ENCODE results near the gene OXCT2.
"Not testable (repeated sequence)": the region's sequence is repeated elsewhere in the genome, so short reads cannot be mapped to it uniquely, and the experiment has no call there.

Gene OXCT2

DNA sequence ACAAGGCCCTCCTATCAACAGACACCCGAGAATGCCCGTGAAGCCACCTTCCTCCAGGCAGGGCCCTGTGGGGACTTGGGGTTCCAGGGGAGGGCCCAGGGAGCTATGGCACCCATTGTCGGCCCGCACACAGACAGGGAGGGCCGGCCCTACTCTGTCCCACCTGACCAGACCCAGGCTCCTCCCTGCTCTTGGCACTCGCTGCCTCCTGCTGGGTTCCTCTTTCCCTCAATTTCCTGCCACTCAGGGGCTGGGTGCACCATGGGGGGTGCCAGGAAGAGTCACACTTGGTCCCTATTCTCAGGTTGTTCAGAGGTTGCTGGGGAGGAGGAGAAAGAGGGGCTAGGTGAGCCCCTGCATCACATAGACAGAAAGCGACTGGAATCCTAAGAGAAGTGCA, 8.0 kb upstream of the OXCT2 start:
- no peak overlapping the region for H3K4me3 Mint-ChIP-seq
- H3K9me3 Mint-ChIP-seq: no peaks in the 10 kb centered on the region
- peaks cover 24% of the 10 kb centered on the region for H3K27me3 Mint-ChIP-seq (ENCODE audit: low read depth)
- TF ChIP-seq, protein P1, sequence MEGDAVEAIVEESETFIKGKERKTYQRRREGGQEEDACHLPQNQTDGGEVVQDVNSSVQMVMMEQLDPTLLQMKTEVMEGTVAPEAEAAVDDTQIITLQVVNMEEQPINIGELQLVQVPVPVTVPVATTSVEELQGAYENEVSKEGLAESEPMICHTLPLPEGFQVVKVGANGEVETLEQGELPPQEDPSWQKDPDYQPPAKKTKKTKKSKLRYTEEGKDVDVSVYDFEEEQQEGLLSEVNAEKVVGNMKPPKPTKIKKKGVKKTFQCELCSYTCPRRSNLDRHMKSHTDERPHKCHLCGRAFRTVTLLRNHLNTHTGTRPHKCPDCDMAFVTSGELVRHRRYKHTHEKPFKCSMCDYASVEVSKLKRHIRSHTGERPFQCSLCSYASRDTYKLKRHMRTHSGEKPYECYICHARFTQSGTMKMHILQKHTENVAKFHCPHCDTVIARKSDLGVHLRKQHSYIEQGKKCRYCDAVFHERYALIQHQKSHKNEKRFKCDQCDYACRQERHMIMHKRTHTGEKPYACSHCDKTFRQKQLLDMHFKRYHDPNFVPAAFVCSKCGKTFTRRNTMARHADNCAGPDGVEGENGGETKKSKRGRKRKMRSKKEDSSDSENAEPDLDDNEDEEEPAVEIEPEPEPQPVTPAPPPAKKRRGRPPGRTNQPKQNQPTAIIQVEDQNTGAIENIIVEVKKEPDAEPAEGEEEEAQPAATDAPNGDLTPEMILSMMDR (IDR thresholded peaks at IDR 0.05; ENCODE audit: unreplicated experiment in 3 of 3): no peak
- H3K27ac Mint-ChIP-seq: no peak overlapping the region
- H3K4me1 Mint-ChIP-seq: no peaks in the 10 kb centered on the region
- H3K36me3 Mint-ChIP-seq (ENCODE audit: low read depth): no peaks in the 10 kb centered on the region

DNA sequence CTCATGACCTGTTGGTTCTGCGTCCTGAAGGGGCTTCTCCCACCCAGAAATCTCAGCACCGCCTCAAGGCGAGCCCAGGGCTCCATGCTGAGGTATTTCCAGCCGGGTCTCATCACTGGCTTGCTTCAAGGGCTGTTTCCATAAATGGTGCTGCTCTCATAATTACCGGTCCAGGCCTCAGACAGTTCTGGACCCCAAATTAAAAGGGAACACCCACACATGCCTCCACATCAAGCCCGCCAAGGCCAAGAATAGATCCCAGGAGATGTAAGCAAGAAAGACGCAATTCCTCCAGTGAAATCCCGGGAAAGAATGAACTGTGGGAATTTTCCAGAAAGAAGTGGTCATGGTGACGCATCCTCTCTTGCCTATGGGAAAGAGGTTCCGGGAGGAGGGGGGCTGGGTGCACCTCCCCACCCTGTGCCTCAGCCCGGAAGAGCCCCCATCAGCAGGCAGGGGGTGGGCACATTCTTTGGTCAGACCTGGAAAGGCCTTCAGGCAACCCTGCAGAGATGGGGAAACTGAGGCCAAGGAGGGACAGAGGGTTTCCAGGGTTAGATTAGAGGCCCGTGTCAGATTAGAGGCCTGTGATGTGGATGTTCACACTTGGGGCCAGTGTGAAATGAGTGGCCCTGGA, 7.4 kb upstream of the OXCT2 start:
- not testable (repeated sequence) for H3K36me3 Mint-ChIP-seq (ENCODE audit: low read depth); H3K4me1 Mint-ChIP-seq; H3K9me3 Mint-ChIP-seq; H3K27ac Mint-ChIP-seq; H3K4me3 Mint-ChIP-seq
- peaks cover 23% of the 10 kb centered on the region for H3K27me3 Mint-ChIP-seq (ENCODE audit: low read depth)

DNA sequence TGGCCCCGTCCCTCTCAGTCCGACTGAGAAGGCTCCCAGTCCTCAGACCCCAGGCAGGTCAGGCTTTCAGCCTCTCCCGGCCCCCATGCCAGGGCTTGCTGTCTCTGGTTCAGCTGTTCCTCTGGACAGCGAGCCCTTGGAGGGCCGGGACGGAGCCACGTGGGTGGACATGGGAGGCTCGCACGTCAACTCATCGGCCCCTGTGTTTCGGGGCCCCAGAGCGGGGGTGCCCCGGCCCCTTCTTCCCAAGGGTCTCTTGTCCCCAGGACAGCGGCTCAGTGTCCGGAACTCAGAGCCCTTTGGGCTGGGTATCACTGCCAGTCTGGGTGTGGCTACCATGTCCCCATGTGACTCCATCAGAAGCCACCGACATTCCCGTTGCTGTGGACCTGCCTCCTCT, 6.7 kb upstream of the OXCT2 start:
- not testable (repeated sequence) for H3K27ac Mint-ChIP-seq; H3K4me1 Mint-ChIP-seq; H3K36me3 Mint-ChIP-seq (ENCODE audit: low read depth); H3K9me3 Mint-ChIP-seq; H3K4me3 Mint-ChIP-seq
- peaks cover 16% of the 10 kb centered on the region for H3K27me3 Mint-ChIP-seq (ENCODE audit: low read depth)

DNA sequence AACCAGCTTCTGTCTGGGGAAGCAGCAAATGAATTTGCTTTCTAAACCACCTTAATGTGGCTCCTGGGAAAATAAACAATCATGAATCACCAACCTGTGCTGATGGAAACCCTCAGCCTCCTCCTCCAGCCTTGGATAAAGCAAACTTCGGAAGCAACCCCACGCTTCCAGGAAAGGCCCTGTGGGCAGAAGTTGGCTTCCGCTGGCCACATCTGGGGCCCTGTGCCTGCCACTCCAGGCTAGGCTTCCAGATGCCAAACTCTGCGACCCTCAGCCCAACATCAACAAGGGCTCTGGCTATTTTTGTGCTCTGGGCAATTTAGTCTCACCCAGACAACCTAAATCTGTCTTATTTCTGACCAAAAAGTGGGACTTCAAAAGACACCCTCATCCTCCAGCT, 6.2 kb upstream of the OXCT2 start:
- no peak overlapping the region for H3K4me3 Mint-ChIP-seq
- TF ChIP-seq, protein P1 (IDR thresholded peaks at IDR 0.05; ENCODE audit: unreplicated experiment in 3 of 3): no peak
- H3K36me3 Mint-ChIP-seq (ENCODE audit: low read depth): no peaks in the 10 kb centered on the region
- H3K27me3 Mint-ChIP-seq (ENCODE audit: low read depth): peaks cover 13% of the 10 kb centered on the region
- H3K9me3 Mint-ChIP-seq: no peaks in the 10 kb centered on the region
- no peaks in the 10 kb centered on the region for H3K4me1 Mint-ChIP-seq
- H3K27ac Mint-ChIP-seq: no peak overlapping the region

DNA sequence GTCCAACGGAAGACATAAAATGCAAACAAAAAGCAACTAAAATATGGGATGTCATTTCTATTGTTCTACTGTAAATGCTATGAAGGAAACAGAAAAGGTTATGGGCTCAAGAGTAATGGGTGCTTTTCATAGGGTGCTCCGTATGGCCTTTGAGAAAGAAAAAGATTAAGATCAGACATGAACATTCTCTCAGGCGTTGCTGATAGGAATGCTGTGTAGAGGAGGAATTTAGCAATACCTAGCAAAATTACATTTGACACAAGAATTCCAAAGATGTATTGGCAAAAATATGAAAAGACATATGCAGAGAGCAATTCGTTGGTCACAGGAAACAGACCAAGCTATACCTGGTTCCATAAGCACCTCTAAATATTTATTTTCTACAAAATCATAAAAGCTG, 5.7 kb upstream of the OXCT2 start:
- H3K4me3 Mint-ChIP-seq: no peak overlapping the region
- no peaks in the 10 kb centered on the region for H3K9me3 Mint-ChIP-seq
- H3K27ac Mint-ChIP-seq: no peak overlapping the region
- TF ChIP-seq, protein P1 (IDR thresholded peaks at IDR 0.05; ENCODE audit: unreplicated experiment in 3 of 3): no peak
- peaks cover 13% of the 10 kb centered on the region for H3K27me3 Mint-ChIP-seq (ENCODE audit: low read depth)
- no peaks in the 10 kb centered on the region for H3K4me1 Mint-ChIP-seq
- H3K36me3 Mint-ChIP-seq (ENCODE audit: low read depth): no peaks in the 10 kb centered on the region

DNA sequence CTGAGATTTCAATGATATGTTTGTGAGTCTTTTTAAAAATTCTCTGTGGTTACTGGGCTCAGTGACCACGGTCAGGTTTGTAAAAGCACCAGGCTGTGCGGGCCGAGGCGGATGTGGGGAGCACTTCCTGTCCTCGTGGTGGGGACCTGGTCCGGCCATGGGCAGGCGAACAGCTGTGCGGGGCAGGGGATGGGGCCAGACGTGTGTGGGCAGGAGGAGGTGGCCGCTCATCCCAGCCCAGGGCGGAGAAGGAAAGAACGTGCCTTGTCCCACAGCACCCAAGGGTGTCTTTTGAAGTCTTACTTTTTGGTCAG, 5.2 kb upstream of the OXCT2 start:
- H3K4me3 Mint-ChIP-seq: no peak overlapping the region
- H3K36me3 Mint-ChIP-seq (ENCODE audit: low read depth): no peaks in the 10 kb centered on the region
- H3K27ac Mint-ChIP-seq: no peak overlapping the region
- TF ChIP-seq, protein P1 (IDR thresholded peaks at IDR 0.05; ENCODE audit: unreplicated experiment in 3 of 3): no peak
- H3K9me3 Mint-ChIP-seq: no peaks in the 10 kb centered on the region
- no peaks in the 10 kb centered on the region for H3K4me1 Mint-ChIP-seq
- peaks cover 13% of the 10 kb centered on the region for H3K27me3 Mint-ChIP-seq (ENCODE audit: low read depth)

DNA sequence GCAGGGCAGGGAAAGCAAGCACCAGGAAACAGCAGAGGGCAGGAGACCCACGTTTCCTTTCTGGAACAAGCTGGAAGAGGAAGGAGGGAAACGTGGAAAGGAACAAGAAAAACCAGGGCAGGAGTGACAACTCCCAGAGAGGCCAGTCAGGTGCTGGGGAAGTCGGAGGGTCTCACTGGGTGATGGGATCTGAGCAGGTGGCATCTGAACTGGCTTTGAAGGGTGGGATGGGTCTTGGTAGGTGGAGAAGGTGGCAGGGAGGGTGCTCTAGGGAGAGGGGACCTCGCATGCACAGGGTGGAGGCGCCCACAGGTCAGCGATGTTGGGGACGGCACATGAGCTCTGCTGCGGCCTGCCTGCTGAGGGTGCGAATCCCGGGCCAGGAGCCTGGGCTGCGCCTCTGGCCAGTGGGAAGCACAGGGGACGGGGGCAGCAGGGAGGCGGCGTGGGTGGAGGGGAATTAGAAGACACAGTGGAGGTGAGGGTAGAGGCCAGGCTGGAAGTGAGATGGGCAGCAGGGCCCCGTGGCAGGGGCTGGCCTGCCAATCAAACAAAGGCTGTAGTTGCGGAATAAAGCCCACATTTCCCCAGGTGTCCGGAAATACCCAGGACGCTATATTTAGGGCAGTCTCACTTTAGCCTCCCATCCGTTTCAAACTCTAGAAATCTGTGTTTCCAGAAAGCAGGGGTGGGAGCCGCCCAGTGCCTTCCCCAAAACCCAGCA, 4.7 kb upstream of the OXCT2 start:
- not testable (repeated sequence) for H3K4me3 Mint-ChIP-seq; H3K36me3 Mint-ChIP-seq (ENCODE audit: low read depth); H3K27ac Mint-ChIP-seq; H3K4me1 Mint-ChIP-seq; H3K9me3 Mint-ChIP-seq
- peaks cover 13% of the 10 kb centered on the region for H3K27me3 Mint-ChIP-seq (ENCODE audit: low read depth)

DNA sequence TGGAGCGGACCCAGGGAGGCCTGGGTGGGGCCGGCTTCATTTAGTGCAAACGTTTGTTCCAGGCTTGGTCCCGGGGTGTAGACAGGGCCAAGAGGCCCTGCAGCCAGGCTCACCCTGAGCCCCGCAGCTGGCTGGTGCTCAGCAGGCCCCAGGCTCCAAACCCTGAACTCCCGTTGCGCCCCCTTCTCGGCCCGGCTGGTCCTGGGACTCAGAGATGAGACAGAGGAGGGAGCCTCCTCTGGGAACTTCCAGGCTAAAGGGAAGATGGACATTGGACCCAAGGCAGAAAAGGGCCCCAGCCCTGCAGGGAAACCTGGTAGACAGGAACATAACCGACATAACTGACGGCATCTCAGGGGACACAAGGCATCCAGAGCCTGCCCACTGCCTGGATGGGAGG, 4.0 kb upstream of the OXCT2 start:
- not testable (repeated sequence) for H3K4me3 Mint-ChIP-seq; H3K36me3 Mint-ChIP-seq (ENCODE audit: low read depth); H3K4me1 Mint-ChIP-seq; H3K27ac Mint-ChIP-seq; H3K9me3 Mint-ChIP-seq
- H3K27me3 Mint-ChIP-seq (ENCODE audit: low read depth): peaks cover 16% of the 10 kb centered on the region

DNA sequence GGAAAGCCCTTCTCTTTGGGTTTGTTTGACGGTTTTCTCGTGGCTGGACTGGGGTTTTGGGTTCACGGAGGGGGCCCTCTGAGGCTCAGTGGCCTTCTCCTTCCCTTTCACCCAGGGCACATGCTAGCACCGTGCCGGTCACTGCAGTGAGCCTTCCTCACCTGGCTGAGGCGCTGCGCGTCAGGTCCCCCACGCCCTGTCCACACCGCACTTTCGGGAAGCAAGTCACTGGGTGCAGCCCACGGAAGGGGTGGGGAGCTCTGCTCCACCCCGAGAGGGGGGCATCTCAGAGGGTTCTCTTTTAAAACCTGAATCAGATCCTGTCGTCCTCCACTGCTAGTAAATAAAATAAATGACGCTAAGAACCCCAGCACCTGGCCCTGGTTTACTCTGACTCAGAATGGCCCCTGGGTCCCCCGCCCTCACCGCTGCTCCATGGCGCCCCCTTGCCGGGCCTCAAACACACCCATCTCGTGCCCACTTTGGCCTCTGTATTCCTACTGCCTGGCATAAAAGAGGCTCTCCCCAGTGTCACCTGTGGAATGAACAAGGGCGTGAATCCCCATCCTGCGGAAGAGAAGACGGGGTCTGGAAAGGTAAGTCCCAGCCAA, 2.3 kb upstream of the OXCT2 start:
- H3K4me3 Mint-ChIP-seq; H3K4me1 Mint-ChIP-seq; H3K27ac Mint-ChIP-seq; H3K36me3 Mint-ChIP-seq (ENCODE audit: low read depth); H3K9me3 Mint-ChIP-seq: not testable (repeated sequence)
- H3K27me3 Mint-ChIP-seq (ENCODE audit: low read depth): peaks cover 11% of the 10 kb centered on the region

DNA sequence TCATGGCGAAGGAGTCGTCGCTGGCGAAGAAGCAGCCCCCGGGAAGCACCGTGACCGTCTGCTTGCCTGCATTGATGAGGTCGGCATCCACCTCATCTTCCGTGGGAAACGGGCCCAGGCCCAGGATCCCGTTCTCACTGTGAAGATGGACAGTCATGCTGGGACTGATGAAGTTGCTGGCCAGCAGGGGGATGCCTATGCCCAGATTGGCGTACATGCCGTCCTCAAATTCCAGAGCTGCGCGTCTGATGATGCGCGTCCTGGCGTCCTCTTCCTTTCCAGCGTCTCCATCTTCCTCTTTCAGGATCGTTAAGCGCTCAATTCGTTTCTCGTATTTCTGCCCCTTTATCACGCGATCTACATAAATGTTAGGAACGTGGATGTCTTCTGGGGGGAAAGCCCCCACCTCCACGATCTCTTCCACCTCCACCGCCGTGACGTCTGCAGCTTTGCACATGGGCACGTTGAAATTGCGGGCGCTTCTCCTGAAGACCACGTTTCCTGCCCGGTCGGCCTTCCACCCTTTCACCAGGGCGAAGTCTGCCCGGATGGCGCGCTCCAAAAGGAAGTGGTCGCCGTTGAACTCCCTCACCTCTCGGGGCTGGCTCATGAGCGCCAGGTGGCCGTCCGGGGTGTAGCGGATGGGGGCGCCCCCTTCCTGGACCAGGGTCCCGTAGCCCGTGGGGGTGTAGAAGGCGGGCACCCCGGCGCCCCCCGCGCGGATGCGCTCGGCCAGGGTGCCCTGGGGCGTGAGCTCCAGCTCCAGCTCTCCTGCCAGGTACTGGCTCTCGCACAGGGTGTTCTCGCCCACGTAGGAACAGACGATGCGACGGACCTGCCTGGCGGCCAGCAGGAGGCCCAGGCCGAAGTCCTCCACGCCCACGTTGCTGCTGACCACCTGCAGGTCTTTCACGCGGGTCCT, 787 bp downstream of the OXCT2 start:
- H3K4me1 Mint-ChIP-seq; H3K9me3 Mint-ChIP-seq; H3K36me3 Mint-ChIP-seq (ENCODE audit: low read depth); H3K27ac Mint-ChIP-seq: not testable (repeated sequence)
- Mint-ChIP-seq H3K27me3 (ENCODE audit: low read depth) (peaks cover 12% of the 10 kb centered on the region), H3K4me3 (peak overlapping the region; percentile 29 to 68 (median 57))
